Astrocyte (in vitro differentiated cells and primary cell): Measurements from ENCODE around the gene CEACAM5.

Experiments used
- CTCF ChIP-seq: IDR thresholded peaks from 2 replicates; pipeline ENCODE4 v1.5.1; 2011; ENCODE audit warnings: low read depth, mild to moderate bottlenecking, inconsistent platforms, low read length, moderate library complexity; ENCODE audit not compliant: insufficient read depth
- EZH2 ChIP-seq: IDR thresholded peaks from 2 replicates; pipeline ENCODE4 v1.6.1; 2012; ENCODE audit warnings: mild to moderate bottlenecking, low read length, inconsistent platforms; ENCODE audit not compliant: insufficient read depth

DNA sequence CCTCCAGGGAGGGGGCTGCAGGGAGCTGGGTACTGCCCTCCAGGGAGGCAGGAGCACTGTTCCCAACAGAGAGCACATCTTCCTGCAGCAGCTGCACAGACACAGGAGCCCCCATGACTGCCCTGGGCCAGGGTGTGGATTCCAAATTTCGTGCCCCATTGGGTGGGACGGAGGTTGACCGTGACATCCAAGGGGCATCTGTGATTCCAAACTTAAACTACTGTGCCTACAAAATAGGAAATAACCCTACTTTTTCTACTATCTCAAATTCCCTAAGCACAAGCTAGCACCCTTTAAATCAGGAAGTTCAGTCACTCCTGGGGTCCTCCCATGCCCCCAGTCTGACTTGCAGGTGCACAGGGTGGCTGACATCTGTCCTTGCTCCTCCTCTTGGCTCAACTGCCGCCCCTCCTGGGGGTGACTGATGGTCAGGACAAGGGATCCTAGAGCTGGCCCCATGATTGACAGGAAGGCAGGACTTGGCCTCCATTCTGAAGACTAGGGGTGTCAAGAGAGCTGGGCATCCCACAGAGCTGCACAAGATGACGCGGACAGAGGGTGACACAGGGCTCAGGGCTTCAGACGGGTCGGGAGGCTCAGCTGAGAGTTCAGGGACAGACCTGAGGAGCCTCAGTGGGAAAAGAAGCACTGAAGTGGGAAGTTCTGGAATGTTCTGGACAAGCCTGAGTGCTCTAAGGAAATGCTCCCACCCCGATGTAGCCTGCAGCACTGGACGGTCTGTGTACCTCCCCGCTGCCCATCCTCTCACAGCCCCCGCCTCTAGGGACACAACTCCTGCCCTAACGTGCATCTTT lies 7.8 kb upstream of the CEACAM5 start:
- TF ChIP-seq CTCF = no peak
- TF ChIP-seq EZH2 = no peak
